Stimulated activated CD4-positive, alpha-beta T cell treated with anti-CD3 and anti-CD28 coated beads, Interleukin-2, amount 100 ng/mL, for 48 hours (primary cell): ENCODE measurements around the gene TXNDC11.

Source experiments
- DNase-seq, 2 donors: peaks; one replicate each; pipeline ENCODE4 v3.0.0-alpha.2; 2020

The TXNDC11 gene

DNA sequence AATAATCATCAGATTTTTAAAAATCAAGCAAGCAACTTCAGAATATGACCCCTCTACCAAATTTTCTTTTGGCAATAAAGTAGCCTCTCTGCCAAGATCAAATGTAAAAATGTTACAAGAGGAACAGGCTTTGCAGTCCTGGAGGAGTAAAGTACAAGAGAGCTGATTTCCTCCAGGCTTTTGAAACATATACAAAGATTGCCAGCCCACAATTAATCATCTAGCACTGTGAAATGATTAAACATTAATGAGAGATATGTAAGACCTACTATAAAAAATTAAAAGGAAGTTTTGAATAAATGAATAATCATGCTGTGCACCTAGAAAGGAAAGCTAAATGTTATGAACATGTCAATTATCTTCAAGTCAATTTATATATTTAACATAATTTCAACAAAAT is 26.3 kb downstream of the TXNDC11 start:
- no peak for DNase-seq

DNA sequence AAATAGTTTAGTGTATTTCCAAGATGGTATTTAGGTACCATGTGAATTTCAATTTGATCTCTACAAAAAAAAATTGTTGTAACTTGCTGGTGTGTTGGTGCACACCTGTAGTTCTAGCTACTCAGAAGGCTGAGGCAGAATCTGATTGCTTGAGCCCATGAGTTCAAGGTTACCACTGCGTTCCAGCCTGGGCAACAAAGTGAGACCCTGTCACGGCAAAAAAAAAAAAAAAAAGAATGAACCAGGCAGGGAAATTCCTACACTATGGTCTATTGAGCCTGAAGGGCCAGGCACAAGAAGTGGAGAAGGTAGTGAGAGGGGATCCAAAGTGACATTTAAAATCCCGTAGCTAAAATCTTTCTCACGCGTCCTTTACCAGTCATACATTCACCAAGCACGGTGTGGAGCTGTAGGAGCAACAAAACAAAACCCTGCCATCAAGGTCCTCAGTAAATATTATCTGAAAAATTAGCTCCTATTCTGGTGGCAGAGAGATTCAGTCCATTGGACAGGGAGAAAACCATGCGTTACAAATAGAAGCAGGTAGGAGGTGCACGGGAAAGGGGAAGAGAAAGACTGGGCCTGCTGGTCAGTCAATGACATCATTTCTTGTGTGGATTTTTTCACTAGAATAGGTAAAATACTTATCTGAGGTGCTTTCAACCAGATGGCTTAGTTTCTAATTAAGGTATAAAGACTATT is 27.3 kb downstream of the TXNDC11 start:
- no peak for DNase-seq

DNA sequence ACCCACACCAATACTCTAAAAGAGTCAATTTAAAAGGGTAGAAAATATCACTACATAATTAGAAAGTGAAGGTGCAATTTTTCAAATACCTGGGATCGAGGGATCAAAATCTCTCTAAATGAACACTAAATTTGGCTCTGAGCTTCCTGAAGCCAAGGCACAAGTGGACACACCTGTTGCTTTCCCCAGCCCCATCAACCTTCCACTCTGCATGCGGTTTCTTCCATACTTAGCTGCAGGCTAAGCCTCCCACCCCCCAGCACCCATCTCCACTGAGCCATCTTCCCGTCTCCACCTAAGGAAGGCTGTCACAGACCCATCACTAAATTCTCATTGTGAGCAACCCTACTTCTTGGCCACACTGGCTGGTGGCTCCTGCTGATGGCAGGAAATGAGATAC is 30.5 kb downstream of the TXNDC11 start:
- no peak for DNase-seq

DNA sequence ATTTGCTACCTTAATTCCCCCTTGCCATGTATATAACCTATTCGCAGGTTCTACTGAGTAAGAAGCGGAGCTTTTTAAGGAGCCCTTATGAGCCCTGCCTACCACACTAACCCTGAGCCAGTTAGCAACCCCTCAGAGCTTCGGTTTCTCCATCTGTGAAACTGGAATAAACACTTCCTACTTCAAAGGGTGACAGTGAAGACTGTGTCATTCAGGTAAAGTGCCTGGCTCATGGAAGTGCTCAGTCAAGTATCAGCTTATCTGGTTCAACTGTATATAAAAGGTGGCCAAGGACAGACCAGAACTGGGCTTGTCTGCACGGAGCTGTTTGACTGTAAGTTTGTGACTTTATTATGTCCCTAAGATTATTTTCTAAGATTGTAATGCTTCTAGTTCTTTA is 31.0 kb downstream of the TXNDC11 start:
- DNase-seq, result no peak

DNA sequence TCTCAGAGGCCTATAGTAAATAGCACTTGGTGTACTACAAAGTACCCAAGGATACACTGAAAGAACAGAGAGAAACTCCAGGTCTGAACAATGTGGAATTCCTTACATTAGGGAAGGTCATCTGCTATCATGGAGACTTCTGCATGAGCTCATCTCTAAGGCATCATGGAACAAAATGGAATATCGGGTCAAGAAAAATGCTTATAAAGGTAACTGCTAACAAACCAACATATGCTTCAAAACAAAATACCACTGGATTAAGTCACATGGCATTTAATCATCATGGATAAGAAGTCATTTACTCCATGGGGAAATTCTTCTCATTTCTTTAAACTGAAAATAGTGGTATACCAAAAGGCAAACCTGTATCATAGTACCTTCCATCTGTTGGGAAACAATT is 34.2 kb downstream of the TXNDC11 start:
- DNase-seq, result no peak

DNA sequence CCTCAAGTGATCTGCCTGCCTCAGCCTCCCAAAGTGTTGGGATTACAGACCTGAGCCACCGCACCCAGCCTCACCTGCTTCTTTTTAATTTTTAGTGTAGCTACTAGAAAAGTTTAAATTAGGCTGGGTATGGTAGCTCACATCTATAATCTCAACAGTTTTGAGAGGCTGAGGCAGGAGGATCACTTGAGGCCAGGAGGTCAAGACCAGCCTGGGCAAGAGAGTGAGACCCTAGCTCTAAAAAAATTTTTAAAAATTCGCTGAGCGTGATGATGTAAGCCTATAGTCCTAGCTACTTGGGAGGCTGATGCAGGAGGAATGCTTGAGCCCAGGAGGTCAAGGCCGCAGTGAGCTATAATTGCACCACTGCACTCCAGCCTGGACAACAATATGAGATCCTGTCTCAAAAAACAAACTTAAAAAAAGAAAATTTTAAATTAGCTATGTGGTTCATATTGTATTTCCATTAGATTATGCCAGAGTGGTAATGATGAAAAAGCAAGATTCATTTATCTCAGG is 34.9 kb downstream of the TXNDC11 start:
- no peak for DNase-seq

DNA sequence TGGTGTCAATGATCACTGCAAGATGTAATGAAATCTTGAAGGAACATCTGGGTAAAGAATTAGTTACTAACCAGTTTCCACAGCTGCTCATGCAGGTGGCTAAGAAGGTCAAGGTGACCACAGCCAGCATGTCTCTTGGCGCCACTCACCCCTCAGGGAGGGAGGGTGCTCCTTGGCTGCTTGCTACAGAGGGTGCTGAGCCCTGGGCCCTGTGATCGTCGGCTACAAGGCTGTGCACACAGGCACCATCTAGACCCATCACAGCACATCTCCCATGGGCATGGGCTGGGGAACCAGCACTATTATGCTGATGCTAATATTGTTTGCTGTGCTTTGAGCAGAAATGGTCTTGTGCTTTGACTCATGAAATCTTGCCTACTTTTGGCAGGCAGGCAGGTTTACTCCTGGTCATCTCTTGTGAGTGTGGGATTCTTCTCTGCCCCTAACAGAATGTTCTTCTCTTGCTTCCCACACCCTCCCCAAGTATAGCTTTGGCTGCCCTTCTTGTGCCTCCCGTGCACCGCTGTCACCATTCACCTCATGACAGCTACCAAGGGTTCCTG is 36.4 kb downstream of the TXNDC11 start:
- DNase-seq, result no peak

DNA sequence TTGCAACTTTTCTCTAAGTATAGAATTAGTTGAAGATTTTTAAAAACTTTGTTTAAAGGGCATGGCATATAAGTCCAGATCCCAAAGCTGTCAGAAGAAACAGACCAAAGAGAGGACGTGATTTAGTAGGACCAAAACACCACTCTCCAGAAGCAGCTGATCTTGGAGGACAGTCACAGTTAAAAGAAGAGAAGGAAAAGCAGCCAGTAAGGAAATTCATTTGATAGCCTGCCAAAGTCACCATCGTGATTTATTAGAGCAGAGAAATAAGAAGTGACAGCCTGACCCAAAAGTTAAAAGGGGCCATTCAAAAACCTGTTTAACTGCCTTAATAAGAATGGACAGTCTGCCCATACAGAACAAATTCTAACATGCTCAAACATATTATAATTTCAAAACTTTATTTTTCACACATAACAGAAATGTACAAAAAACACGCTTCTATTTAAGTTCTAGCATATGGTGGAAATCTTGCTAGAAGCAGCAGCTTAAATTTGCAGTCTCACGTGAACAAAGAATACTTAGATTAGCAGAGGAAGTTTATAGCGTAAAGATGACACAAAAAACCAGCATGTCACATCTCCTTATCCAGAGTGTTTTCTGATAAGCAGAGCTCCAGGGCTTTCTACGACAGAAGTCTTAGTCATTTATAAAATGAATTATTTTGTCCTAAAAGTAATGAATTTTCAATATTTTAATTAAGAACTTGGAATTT is 37.2 kb downstream of the TXNDC11 start:
- no peak for DNase-seq

DNA sequence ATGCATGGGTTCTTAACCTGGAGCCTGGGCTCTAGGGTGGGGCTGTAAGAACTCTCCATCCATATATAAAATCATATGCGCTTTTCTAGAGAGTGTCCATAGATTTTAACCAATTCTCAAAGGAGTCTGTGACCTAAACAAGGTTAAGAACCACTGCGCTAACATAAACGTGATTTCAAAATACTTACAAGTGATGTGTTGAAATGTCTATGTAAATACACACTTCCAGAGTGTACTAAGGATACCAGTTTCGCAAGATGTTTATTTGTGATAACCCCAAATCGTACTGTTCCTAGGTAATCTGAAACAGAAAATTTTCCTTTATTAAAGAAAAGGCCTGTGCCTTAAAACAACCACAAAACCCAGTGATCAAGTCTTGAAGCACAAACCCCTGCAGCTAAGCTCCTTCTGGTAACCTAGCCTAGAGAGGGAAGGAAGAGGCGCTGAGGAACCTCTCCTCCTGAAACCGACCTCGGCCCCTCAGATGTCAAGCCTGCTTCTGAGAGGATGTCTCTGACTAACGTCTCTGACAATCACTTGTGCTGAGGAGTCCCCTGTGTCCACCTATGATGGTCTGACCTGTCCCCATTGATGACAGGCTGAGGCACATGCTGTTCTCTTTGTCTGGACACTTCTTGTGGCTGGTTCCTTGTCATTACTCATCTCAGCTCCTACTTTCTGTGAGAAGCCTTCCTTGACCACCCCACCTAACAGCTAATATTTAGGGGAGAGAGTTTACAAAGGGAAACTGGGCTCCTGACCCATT is 42.2 kb downstream of the TXNDC11 start:
- no peak for DNase-seq

DNA sequence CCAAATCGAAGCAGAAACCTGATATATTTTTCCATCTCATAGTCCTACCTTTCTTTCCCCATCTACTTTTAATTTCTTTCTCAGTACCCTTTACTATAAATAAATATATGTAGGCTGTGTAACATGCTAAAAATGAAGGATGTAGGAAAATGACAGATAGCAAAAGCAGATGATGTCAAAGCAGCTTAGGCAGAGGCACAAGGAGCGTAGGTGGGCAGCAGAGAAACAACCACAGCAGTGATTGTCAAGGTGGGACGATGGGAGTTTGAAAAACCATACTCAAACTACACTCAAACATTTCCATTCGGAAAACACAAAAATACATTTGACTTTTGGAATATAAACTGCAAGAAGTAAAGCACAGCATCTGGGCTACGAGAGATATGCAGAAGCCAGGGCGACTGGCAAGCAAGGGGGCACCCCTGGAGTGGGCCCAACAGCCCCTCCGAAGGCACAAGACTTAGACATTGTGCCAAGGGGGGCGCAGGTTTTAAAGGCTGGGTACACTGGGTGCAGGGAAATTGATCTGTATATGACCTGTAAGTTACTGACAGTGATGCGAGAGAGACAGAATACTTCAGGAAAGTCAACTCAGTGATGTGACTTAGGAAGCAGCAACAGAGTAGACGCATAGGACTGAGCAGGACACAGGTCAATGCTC is 43.3 kb downstream of the TXNDC11 start:
- DNase-seq, result no peak

DNA sequence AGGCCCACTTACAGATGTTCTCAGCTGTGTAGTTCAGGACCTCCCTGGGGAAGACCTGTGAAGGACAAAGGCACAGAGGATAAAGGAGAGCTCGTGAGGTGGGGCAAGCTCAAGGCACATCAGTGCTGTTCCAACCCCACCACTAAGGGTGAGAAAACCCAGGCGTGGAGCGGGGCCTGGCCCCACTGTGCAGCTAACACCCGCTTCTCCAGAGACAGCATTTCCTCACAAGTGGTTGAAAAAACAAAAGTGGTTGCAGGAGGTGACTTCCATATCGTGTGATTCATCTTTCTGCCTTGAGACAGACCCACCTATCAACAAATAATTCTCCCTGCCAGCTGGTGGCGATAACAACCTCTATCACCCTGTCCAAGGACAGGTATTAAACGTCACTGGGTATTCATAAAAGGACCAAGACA is 44.4 kb downstream of the TXNDC11 start:
- no peak for DNase-seq

DNA sequence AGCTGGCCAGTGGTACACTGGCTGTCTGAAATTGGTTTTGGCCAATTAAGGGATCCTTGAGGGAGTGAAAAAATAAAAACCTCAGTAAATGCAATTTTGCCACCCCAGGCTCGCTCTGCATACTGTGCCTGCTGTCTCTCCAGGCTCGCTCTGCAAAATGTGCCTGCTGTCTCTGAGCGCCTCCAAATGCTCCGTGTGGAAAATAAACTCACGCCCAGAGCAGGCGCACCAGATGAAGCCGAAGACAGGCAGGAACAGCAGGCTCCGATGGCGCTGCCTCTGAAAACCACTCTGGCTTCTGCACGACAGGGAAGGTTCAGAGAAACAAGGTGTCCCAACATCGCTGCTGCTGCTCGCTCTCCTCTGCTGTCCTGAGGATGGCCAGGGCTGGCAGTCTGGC is 45.3 kb downstream of the TXNDC11 start:
- no peak for DNase-seq

DNA sequence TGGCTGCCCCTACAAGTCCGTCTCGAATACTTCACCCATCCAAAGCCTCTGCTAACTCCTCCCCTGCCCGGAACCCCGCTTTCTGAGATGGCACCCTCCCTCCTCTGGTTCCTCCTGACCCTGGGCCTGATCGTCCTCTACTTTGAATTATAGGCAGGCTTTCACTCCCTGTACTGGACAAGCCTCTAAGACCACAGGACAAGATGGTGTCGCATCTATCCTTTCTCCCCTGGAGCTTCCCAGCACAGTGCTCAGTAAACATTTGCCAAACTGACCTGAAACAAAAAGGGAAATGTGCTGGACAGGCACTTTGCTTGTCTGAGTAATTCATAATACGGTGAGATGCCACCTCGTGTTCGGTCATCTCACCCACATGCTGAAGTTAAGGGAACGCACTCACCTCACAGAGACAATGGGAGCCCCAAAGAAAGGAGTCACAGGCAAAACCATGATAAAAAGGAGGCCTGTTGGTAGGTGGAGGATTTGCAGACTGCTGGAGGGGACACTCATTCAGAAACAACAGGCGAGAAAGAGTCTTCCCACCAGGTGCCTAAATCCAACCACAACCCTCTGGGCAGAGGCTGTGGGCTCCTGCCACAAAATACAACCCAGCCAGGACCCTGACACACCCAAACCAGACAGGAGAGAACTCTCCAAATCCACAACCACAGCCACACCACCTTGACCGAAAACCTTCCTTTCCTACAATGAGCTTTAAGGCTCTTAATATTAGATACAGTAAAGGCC is 46.2 kb downstream of the TXNDC11 start:
- no peak for DNase-seq

DNA sequence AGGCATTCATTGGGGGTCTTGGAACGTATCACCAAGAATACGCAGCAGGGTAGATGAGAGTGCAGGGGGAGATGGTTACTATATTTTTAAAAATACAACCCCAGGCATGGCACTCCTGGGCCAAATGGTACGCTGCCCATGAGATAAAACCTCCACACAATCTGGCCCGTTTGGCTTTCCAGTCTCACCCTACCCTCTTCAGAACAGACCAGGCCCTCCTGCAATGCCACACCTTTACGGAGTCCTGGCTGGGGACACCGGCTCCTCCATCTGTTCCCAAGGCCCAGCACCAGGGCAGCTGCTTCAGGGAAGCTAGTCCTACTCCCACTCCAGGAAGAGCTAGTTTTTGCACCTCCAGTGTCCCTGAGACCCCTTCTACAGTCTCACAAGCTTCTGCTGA is 50.0 kb downstream of the TXNDC11 start:
- DNase-seq, result no peak

DNA sequence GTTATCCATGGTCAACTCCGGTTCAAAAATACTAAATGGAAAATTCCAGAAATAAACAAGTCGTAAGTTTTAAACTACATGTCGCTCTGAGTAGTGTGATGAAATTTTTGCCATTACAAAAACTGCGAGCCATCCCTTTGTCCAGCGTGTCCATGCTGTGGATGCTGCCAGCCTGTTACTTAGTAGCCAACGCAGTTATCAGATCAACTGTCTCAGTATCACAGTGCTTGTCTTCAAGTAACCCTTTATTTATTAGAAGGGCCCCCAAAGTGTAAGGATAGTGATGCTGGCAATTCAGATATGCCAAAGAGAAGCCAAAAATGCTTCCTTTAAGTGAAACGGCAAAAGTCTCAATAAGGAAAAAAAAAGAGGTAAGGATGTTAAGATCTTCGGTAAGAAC is 50.5 kb downstream of the TXNDC11 start:
- DNase-seq, result no peak

DNA sequence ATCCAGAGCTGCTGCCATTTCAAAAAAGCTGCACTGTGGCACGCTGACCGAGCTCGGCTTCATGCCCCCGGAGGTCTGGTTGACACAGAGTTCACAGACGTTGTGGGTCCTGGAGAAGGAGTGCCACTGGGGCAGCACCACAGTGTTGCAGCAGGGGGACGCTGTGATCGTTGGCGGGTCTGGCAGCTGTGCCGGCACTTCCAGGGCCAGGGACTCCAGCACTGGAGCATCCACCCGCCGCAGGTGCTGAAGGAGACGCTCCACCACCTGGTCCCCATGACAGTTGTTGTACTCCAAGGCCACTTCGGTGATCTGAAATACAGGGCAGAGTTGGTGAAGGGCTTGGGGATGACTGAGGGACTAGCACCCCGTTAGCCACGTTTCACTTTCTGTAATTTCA is 50.9 kb downstream of the TXNDC11 start:
- no peak for DNase-seq

DNA sequence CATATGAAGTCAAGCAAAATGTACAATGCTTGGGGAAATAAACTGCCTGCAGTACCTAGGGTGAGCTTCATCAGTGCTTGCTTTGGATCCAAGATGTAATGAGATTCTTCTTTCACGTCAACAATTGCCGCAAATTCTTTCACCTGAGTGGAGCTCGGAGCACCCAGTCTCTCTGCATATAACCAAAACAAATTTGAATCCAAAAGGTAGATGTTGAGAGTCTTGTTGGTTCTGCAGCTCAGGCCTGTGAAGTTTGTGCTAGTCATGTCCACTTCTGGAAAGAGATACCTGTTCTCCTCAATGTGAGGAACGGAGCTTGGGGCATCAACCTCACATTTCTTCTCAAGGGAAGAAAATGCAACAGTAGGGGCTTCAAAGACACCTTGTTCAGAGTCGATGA is 51.4 kb downstream of the TXNDC11 start:
- DNase-seq, result no peak

DNA sequence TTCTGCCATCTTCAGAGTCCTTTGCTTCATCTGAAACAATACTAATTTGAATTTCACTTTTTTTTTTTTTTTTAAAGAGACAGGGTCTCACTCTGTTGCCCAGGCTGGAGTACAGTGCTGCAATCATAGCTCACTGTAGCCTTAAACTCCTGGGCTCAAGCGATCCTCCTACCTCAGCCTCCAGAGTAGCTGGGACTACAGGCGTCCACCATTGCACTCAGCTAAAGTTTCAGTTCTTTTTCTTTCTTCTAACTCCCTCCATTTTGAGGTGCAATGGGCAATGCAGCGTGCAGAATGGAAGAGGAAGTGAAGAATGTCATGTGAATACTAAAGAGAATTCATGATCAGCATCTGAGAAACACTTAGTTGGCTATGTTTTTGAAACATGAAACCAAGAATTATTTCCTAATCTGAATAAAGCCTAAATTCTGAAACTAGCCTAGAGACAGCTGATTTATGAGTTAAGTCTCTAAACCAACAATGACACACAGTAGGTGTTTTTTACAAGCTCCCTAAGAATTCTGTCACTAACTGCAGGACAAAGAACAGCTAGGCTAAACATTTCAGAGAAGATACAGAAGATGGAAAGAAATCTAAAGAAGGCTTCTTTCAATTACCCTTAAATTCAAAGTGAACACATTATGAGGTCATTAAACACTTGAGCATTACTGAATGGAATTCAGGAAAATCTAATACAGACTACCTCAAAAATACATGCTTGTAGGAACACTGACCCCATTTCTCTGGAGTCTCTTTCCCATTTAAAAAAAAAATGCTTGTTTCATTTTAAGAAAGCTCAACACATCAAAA is 53.4 kb downstream of the TXNDC11 start:
- DNase-seq, result no peak

DNA sequence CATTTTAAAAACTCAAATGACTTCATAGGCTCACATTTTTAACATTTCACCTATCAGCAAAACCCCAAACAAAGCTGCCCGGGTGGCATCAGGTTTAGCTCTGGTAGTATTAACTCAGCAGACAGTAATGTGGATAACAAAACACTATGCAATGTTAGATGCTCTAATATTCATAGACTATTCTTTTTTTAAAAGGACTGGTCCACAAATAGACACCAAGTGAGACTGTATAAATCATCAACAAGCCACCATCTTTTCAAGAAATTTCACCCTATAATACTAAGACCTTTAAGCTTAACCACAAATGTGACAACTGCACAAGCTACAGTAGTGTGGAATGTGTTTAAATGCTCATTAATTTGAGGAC is 54.2 kb downstream of the TXNDC11 start:
- no peak for DNase-seq

DNA sequence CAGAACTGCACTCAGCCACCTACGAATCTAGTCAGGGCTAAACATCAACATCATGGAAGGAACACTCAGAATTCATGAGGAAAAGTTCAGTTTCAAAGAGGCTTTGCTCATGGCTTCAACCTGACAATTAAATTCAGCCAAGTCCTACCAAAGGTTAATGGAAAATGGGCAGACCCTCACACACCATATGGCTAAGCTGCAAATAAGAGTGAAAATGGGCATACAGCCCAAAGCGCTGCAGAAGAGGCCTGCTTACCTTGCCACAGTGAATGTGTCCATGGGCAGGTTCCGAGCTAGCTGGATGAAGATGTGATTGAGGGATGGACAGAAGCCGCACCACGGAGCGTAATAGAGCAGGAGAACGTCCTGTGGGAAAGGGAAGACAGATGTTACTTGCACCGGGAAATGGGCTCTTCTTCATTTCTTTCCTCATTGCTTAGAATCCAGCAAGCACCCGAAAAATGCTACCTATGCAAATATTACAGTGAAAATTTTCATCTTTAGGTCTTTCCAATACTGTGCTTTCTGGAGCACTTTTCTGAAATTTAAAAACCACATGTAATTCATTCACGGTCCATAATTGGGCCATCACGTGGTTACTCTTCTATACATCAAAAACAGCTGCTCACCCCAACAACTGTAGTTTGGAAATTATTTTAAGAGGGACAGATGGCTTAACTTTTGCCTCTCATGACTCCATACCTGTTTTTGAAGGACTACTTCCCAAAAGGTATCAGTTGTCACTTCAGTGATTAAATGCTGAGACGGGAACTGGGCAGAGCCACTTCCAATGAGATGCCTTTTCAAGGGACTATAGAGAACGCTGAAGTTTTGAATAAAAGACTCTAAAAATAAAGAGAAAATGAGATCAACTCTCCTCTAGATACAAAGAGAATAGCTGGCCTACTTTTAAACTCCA is 54.8 kb downstream of the TXNDC11 start:
- no peak for DNase-seq
